Esophagus squamous epithelium (tissue), 5 donors: ENCODE data around the gene TRIM67. TPM values are rescaled to one million over a fixed set of nuclear protein-coding genes. Genes with fewer than 3 reads are reported as not detected.

ENCODE experiments used
- DNase-seq: peaks from one replicate; lab custom pipeline; 2025; lab: John Stamatoyannopoulos, UW
- H3K27ac ChIP-seq, 4 donors: fragments of 200-600 bp; sonication (generic); one replicate each; pipeline ENCODE4 v1.5.1; 2016 to 2019; ENCODE audit warnings: mild to moderate bottlenecking in 1 of 4
- H3K27me3 ChIP-seq, 4 donors: fragments of 200-600 bp; sonication (generic); 1 replicate in 3 of 4; 2 replicates in 1 of 4; pipeline versions ENCODE4 v1.5.1 to v1.6.0; 2017 to 2021; ENCODE audit warnings: antibody characterized with exemption in 1 of 4
- H3K36me3 ChIP-seq, 3 donors: fragments of 200-600 bp; sonication (generic); one replicate each; pipeline ENCODE4 v1.5.1; 2016 to 2019
- H3K4me1 ChIP-seq, 3 donors: fragments of 200-600 bp; sonication (generic); one replicate each; pipeline ENCODE4 v1.5.1; 2017 to 2019
- H3K4me3 ChIP-seq, 4 donors: fragments of 200-600 bp; sonication (generic); 1 replicate in 3 of 4; 2 replicates in 1 of 4; pipeline ENCODE4 v1.5.1; 2016 to 2019; ENCODE audit warnings: mild to moderate bottlenecking in 2 of 4, moderate library complexity in 1 of 4
- H3K9me3 ChIP-seq, 3 donors: fragments of 200-600 bp; sonication (generic); one replicate each; pipeline ENCODE4 v1.5.1; 2016 to 2019
- POLR2A ChIP-seq, 4 donors: fragments of 450-650 bp; IDR thresholded peaks; one replicate each; pipeline ENCODE4 v1.6.1; 2017; ENCODE audit warnings: antibody characterized with exemption in 4 of 4, mild to moderate bottlenecking in 4 of 4, moderate library complexity in 3 of 4
- WGBS, 2 donors: methylation state at CpG; one replicate each; pipeline ENCODE4 v1.1.5; 2018; 5-methylcytosine and 5-hydroxymethylcytosine counted together
- intact Hi-C: fragments of 100-400 bp; cut with DNase I; formaldehyde crosslinking; loops from one replicate; pipeline ENCODE4 v1.15.0; 2022
- total RNA-seq, 4 donors: library from RNA; depleted of rRNA; stranded (reverse); fragments of >200 nt; gene quantifications; one replicate each; pipeline ENCODE4 v1.1.0, GENCODE V29; 2016
- TF ChIP-seq, protein P1 (sequence below), 6 experiments: fragments of 450-650 bp in 4 of 6; fragments of 200-600 bp in 2 of 6; sonication (generic) in 2 of 6; IDR thresholded peaks; one replicate each; pipeline ENCODE4 v1.5.1; 2016 to 2019; ENCODE audit warnings: antibody characterized with exemption in 6 of 6, mild to moderate bottlenecking in 4 of 6, moderate library complexity in 4 of 6
- donor health status: DM: yes; HTN: yes; CAD: no.

The TRIM67 gene
- total RNA-seq, 4 donors from 2014 or later: not detected

- no peak for DNase-seq
- H3K4me1 ChIP-seq: peaks cover 0 to 29% (median 7%) of the 10 kb centered on the region in 3 donors
- TF ChIP-seq, protein P1, sequence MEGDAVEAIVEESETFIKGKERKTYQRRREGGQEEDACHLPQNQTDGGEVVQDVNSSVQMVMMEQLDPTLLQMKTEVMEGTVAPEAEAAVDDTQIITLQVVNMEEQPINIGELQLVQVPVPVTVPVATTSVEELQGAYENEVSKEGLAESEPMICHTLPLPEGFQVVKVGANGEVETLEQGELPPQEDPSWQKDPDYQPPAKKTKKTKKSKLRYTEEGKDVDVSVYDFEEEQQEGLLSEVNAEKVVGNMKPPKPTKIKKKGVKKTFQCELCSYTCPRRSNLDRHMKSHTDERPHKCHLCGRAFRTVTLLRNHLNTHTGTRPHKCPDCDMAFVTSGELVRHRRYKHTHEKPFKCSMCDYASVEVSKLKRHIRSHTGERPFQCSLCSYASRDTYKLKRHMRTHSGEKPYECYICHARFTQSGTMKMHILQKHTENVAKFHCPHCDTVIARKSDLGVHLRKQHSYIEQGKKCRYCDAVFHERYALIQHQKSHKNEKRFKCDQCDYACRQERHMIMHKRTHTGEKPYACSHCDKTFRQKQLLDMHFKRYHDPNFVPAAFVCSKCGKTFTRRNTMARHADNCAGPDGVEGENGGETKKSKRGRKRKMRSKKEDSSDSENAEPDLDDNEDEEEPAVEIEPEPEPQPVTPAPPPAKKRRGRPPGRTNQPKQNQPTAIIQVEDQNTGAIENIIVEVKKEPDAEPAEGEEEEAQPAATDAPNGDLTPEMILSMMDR (IDR thresholded peaks at IDR 0.05): no peak
- no peak for TF ChIP-seq POLR2A (IDR thresholded peaks at IDR 0.05)
- intact Hi-C loops: no loop called here
- H3K9me3 ChIP-seq: no peaks in the 10 kb centered on the region
- H3K27ac ChIP-seq: no peak overlapping the region
- no peak overlapping the region for H3K4me3 ChIP-seq
- H3K36me3 ChIP-seq: no peaks in the 10 kb centered on the region
- 35 to 52% methylated on average over 6 of the region's 6 CpGs for WGBS, 2 donors
- H3K27me3 ChIP-seq: peaks cover 0 to 53% (median 0%) of the 10 kb centered on the region in 4 donors
Measured at GRCh38 chr1:231171623-231172197, 9.9 kb downstream of the TRIM67 start.

DNA sequence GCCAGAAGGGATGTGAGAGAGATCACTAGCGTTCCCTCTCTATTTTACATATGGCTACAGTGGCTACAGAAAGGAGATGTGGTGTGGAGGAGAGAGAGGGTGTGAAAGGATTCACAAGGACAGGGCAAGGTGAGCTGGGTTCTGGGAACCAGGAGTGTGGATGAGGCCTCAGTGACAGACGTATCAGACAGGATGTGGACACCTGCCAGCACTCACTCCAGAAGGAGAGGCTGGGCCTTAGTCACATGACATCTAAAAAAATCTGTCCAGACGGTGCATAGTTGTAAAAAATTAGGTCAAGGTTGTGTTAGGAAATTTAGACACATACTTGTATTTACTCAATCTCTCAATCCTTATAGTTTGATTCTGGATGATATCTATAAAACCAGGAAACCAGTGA is 10.6 kb downstream of the TRIM67 start:
- no peak for DNase-seq
- Histone ChIP-seq H3K9me3 (no peaks in the 10 kb centered on the region), H3K4me3 (no peak overlapping the region), H3K27me3 (peaks cover 0 to 56% (median 0%) of the 10 kb centered on the region in 4 donors), H3K4me1 (peaks cover 0 to 29% (median 7%) of the 10 kb centered on the region in 3 donors), H3K36me3 (no peaks in the 10 kb centered on the region), H3K27ac (no peak overlapping the region)
- TF ChIP-seq, protein P1 (IDR thresholded peaks at IDR 0.05): no peak
- no peak for TF ChIP-seq POLR2A (IDR thresholded peaks at IDR 0.05)
- intact Hi-C loops: no loop called here
- WGBS, 2 donors: 30 to 42% methylated on average over 3 of the region's 3 CpGs

DNA sequence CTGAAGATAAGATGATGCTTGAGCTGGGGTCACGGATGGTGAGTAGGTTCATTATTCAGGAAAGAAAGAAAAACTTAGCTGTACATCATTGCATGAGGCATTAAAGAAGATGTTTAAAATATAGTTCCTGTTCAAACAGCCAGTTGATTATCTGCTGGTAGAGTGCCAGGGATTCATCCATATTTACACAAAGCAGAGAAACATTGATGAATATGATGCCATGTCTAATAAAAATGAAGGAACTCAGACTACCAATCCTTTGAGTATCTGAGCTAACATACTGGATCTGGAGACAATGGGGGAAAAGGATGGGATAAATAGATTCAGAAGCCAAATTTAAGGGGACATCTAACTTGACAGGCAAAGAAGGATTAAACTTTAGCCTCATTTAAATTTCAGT is 14.6 kb downstream of the TRIM67 start:
- 0 to 39% methylated on average over 1 of the region's 1 CpG for WGBS, 2 donors
- no peak overlapping the region for H3K4me3 ChIP-seq

DNA sequence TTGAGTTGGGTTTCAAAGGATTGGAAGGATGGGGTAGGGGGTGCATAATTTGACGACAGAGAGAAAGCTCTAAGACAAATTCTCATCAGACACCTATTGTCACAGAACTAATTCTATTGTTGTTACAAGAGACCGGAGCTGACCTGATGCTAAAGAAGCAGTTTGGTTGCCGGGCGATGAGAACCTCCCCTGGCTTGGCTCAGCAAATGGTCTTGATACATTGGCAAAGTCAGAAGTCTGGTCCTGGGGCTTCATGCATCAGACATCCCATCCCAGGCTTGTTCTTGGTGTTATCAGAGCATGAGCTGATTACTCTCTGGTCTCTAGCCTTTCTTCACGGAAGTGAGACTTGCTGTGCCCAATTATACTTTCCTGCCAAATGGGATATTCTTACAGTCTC is 15.4 kb downstream of the TRIM67 start:
- H3K9me3 ChIP-seq: peaks cover 0 to 8% (median 7%) of the 10 kb centered on the region in 3 donors
- intact Hi-C loops: no loop called here
- no peak for TF ChIP-seq POLR2A (IDR thresholded peaks at IDR 0.05)
- TF ChIP-seq, protein P1 (IDR thresholded peaks at IDR 0.05): no peak
- H3K4me1 ChIP-seq: peaks cover 0 to 16% (median 2%) of the 10 kb centered on the region in 3 donors
- peaks cover 0 to 81% (median 0%) of the 10 kb centered on the region in 4 donors for H3K27me3 ChIP-seq
- no peak overlapping the region for H3K27ac ChIP-seq
- no peak for DNase-seq
- WGBS, 2 donors: 45 to 67% methylated on average over 4 to 5 of the region's 5 CpGs
- no peaks in the 10 kb centered on the region for H3K36me3 ChIP-seq
- no peak overlapping the region for H3K4me3 ChIP-seq

More for the DNA sequence above, 14.6 kb downstream of the TRIM67 start:
- peaks cover 0 to 73% (median 0%) of the 10 kb centered on the region in 4 donors for H3K27me3 ChIP-seq
- no peaks in the 10 kb centered on the region for H3K36me3 ChIP-seq
- peaks cover 0 to 24% (median 7%) of the 10 kb centered on the region in 3 donors for H3K4me1 ChIP-seq
- intact Hi-C loops: no loop called here
- peaks cover 0 to 8% (median 7%) of the 10 kb centered on the region in 3 donors for H3K9me3 ChIP-seq
- H3K27ac ChIP-seq: no peak overlapping the region
- DNase-seq: no peak
- no peak for TF ChIP-seq POLR2A (IDR thresholded peaks at IDR 0.05)
- TF ChIP-seq, protein P1 (IDR thresholded peaks at IDR 0.05): no peak

GRCh38 chr1:231177936-231178335 is 16.1 kb downstream of the TRIM67 start:
- Histone ChIP-seq H3K4me1 (peaks cover 0 to 8% (median 0%) of the 10 kb centered on the region in 3 donors), H3K27me3 (peaks cover 0 to 88% (median 0%) of the 10 kb centered on the region in 4 donors), H3K36me3 (no peaks in the 10 kb centered on the region), H3K9me3 (peaks cover 0 to 8% (median 7%) of the 10 kb centered on the region in 3 donors), H3K27ac (no peak overlapping the region), H3K4me3 (no peak overlapping the region)
- intact Hi-C loops: no loop called here
- WGBS, 2 donors: 64 to 92% methylated on average over 1 of the region's 1 CpG
- no peak for TF ChIP-seq POLR2A (IDR thresholded peaks at IDR 0.05)
- TF ChIP-seq, protein P1 (IDR thresholded peaks at IDR 0.05): no peak
- no peak for DNase-seq
